Ectodermal cell (in vitro differentiated cells): ENCODE results near the gene ATG10.

ENCODE experiments used
- H3K27ac ChIP-seq: 2 replicates; pipeline ENCODE4 v1.7.0; 2013; ENCODE audit warnings: mild to moderate bottlenecking, low read depth, low read length; ENCODE audit not compliant: insufficient read depth, poor library complexity, severe bottlenecking
- H3K27me3 ChIP-seq: 2 replicates; pipeline ENCODE4 v1.7.0; 2013; ENCODE audit warnings: mild to moderate bottlenecking, low read length; ENCODE audit not compliant: insufficient read depth, control insufficient read depth, poor library complexity, severe bottlenecking
- H3K36me3 ChIP-seq: one replicate; pipeline ENCODE4 v1.7.0; 2013; ENCODE audit warnings: low read length; ENCODE audit not compliant: control insufficient read depth, insufficient read depth
- H3K4me1 ChIP-seq: one replicate; pipeline ENCODE4 v1.7.0; 2013; ENCODE audit warnings: low read length; ENCODE audit not compliant: control insufficient read depth, insufficient read depth
- H3K4me3 ChIP-seq: 2 replicates; pipeline ENCODE4 v1.7.0; 2013; ENCODE audit warnings: low read depth, low read length, control low read depth; ENCODE audit not compliant: insufficient read depth
- H3K9me3 ChIP-seq: 2 replicates; pipeline ENCODE4 v1.7.0; 2013; ENCODE audit warnings: mild to moderate bottlenecking, low read length, moderate library complexity; ENCODE audit not compliant: control insufficient read depth
- WGBS, 2 experiments: methylation state at CpG; one replicate each; pipeline ENCODE4 v1.1.7; 2013; ENCODE audit warnings: missing lambda C conversion rate in 2 of 2; 5-methylcytosine and 5-hydroxymethylcytosine counted together

ATG10 gene

DNA sequence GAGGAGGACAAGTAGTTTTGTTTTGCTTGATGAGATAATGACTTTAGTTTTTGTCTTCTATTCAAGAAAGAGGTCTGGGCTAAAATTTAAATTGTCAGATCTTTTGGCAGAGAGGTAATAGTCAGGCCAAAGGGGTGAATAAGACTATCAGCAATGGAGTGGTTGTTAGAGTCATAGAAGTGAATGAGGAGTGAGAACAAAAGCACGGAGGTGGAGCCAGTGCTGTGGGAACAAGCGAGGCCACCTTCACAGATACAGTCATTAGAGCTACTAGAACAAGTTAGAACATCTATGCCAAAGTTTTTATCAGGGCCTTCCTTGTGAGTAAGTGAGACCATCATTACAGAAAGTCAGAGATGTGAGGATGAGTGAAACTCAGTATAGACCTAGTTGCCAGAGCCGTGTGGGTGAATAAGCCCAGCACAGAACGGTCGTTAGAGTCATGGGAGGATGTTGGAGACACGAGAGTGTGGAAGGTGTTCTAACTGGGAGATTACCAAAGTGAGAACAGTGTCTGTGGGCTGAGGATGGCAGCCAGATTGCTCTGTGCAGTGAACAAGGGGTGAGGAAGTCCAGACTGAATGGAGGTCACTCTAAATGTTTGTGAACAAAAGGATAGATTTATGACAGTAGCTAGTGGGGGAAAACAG lies 171.2 kb downstream of the ATG10 start:
- no peaks in the 10 kb centered on the region for H3K4me1 ChIP-seq
- no peak overlapping the region for H3K27ac ChIP-seq
- WGBS, 2 experiments = 92 to 94% methylated on average over 6 of the region's 6 CpGs
- H3K9me3 ChIP-seq = no peaks in the 10 kb centered on the region
- H3K4me3 ChIP-seq = no peak overlapping the region
- H3K36me3 ChIP-seq = no peaks in the 10 kb centered on the region
- H3K27me3 ChIP-seq = no peaks in the 10 kb centered on the region

DNA sequence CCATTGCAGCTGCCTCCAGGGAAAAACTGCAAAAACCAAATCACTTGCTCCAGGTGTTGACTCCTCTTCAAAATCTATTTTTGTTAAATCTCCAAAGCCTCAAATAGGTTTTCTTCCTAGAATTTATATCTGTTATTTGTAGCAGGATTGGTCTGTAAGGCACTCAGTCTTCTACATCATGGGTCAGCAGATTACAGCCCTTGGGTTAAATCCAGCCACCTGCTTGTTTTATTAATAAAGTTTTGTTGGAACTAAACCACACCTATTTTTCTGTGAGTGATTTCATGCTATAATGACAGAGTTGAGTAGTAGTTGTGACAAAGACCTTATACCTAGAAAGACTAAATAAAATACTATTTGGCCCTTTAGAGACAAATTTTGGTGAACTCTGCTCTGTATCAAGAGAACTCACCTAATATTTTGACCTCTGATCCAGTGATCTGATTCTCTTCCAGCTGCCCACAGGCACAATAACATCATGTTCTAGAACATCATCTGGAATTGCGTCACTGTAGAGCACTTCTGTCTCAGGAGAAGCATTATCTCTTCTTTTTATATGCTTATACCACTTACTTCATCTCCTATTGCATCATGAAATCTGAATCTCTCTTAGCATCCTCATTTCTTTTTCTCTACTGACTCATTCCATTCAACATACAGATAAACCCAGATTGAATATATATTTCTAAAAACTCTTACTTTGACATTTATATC lies 176.2 kb downstream of the ATG10 start:
- Histone ChIP-seq H3K27ac (no peak overlapping the region), H3K4me1 (no peaks in the 10 kb centered on the region), H3K4me3 (no peak overlapping the region), H3K27me3 (no peaks in the 10 kb centered on the region), H3K9me3 (no peaks in the 10 kb centered on the region), H3K36me3 (no peaks in the 10 kb centered on the region)
- 97% methylated on average over 1 of the region's 1 CpG for WGBS, 2 experiments

DNA sequence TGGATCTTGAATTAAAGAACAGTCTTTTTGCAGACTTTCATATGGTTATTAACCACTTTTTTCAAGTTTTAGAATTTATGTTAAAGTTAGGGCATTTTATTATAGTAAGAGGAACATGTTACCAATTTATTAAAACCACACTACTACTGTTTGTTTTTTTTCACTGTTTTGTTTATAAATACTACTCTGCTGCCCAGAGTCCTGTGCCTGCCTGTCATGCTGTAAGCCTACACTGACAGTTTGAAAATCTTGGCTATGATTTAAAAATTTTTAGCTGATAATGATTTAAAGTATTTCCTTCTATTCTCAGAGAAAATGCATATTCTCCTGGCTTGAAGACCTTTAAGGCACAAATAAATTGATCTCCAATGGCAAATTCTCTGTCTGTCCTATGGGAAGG lies 177.6 kb downstream of the ATG10 start:
- Histone ChIP-seq H3K9me3 (no peaks in the 10 kb centered on the region), H3K36me3 (no peaks in the 10 kb centered on the region), H3K4me1 (no peaks in the 10 kb centered on the region), H3K27ac (no peak overlapping the region), H3K27me3 (no peaks in the 10 kb centered on the region), H3K4me3 (no peak overlapping the region)

DNA sequence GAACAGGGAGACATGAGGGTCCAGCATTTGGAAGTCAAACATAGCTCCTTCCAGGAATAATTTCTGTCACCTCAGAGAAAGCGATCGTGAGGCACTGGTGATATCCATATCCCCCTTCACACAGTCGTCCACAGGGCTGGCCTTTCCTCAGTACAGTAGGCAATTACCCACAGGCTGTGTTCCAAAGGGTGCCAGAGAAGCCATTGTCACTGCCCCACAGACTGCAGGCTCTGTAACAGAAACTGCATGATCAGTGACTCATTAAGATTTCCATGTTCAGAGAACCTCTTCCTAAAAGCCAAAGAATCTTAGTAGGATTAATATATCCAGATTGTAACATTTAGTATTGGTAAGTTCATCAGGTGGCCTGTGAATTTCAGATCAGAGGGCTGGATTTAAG lies 178.7 kb downstream of the ATG10 start:
- no peaks in the 10 kb centered on the region for H3K9me3 ChIP-seq
- 84 to 86% methylated on average over 3 of the region's 3 CpGs for WGBS, 2 experiments
- no peaks in the 10 kb centered on the region for H3K27me3 ChIP-seq
- H3K36me3 ChIP-seq = no peaks in the 10 kb centered on the region
- H3K4me1 ChIP-seq = no peaks in the 10 kb centered on the region
- H3K4me3 ChIP-seq = no peak overlapping the region
- H3K27ac ChIP-seq = no peak overlapping the region

DNA sequence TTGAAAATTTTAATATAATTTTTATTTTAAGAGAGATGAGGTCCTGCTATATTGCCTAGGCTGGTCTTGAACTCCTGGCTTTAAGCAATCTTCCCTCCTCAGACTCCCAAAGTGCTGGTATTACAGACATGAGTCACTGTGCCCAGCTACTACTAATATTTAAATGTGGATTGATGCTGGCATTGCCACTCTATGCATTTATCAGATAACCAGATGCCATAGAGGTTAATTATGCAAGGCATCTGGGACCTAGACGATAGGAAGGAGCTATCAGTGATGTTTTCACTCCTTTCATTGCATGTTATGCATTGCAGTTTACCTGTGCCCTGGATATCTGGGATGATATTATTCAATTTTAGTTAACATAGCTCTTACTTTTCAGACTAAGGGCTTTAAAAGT lies 179.4 kb downstream of the ATG10 start:
- H3K27me3 ChIP-seq = no peaks in the 10 kb centered on the region
- no peak overlapping the region for H3K27ac ChIP-seq
- no peaks in the 10 kb centered on the region for H3K36me3 ChIP-seq
- H3K9me3 ChIP-seq = no peaks in the 10 kb centered on the region
- H3K4me1 ChIP-seq = no peaks in the 10 kb centered on the region
- WGBS, 2 experiments = 95 to 100% methylated on average over 1 of the region's 1 CpG
- no peak overlapping the region for H3K4me3 ChIP-seq

DNA sequence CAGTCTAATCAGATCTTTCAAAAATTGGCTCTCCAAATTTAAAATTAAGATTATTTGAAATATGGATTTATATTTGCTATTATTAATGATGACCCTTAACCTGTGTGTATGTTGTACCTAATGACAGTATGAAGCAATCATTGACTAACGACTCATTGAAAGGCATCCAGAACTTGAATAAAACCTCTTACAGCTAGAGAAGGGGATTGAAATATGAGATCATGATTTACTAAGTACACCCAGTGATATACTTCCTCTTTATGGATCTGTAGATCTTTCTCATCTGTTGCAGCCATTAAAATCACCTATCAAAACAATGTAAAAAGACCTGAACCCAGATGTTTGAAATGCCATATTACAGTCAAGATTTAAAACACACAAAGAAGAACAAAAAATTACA lies 179.8 kb downstream of the ATG10 start:
- Histone ChIP-seq H3K4me1 (no peaks in the 10 kb centered on the region), H3K4me3 (no peak overlapping the region), H3K36me3 (no peaks in the 10 kb centered on the region), H3K27ac (no peak overlapping the region), H3K27me3 (no peaks in the 10 kb centered on the region), H3K9me3 (no peaks in the 10 kb centered on the region)
- 80 to 100% methylated on average over 1 of the region's 1 CpG for WGBS, 2 experiments

DNA sequence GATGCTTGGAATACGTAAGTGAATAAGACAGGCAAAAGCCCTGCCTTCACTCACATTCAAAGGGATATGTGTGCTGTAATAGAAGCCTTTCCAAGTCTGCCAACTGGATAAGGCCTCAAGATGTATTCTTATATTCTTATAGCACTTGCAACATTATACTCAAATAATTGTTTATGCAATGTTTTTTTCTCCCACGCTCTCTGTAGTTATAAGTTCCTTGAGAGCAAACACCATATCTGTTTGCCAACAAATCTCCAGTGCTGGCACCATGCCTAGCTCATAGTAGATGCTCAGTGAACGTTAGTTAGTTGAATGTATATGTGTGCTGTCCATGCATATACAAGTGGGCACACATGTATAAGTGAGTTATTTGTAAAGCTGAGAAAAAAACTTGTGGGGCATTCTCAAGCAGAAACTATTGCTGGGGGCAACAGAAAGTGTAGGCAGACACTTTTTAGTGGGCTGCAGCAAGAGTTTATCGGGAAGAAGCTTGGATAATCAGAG lies 181.2 kb downstream of the ATG10 start:
- Histone ChIP-seq H3K4me1 (no peaks in the 10 kb centered on the region), H3K36me3 (no peaks in the 10 kb centered on the region), H3K9me3 (no peaks in the 10 kb centered on the region), H3K27ac (no peak overlapping the region), H3K27me3 (no peaks in the 10 kb centered on the region), H3K4me3 (no peak overlapping the region)
- 90 to 94% methylated on average over 4 of the region's 4 CpGs for WGBS, 2 experiments

DNA sequence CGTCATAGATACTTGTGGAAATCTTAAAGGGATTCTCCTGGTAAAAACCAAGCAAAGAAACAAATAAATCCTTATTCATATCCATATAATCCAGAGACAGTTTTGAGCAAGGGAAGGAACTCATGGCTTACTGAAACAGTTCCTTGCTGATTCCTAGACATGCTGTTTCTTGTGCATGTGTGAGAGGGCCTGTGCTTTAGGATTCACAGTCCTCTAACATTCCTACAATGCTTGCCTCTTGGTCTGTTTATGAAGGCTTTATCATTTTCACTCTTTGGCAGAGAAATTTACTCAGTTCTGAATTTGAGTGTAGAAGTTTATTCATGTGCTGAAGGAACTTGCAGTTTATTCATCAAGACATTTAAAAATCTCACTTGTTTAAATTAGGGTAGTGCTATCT lies 183.0 kb downstream of the ATG10 start:
- Histone ChIP-seq H3K27me3 (no peaks in the 10 kb centered on the region), H3K36me3 (no peaks in the 10 kb centered on the region), H3K4me3 (no peak overlapping the region), H3K27ac (no peak overlapping the region), H3K4me1 (no peaks in the 10 kb centered on the region), H3K9me3 (no peaks in the 10 kb centered on the region)
- WGBS, 2 experiments = 94 to 100% methylated on average over 1 of the region's 1 CpG

DNA sequence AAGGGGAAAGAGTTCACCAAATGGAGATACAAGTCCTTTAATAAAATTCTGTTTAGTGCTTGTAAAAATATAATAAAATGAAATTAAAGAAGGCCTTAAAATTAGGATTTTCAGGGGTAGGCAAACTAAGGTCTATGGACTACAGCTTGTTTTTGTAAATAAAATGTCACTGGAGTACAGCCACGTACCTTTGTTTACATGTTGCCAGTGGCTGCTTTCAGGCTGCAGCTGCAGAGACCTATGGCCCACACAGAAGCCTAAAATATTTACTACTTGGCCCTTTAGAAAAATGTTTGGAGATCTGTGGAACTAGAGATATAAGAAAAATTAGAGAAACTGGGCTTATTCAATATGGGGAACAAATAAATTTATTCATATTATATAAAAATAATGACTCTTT lies 183.5 kb downstream of the ATG10 start:
- H3K27ac ChIP-seq = no peak overlapping the region
- 46 to 85% methylated on average over 1 of the region's 1 CpG for WGBS, 2 experiments
- H3K4me3 ChIP-seq = no peak overlapping the region
- H3K36me3 ChIP-seq = no peaks in the 10 kb centered on the region
- H3K9me3 ChIP-seq = no peaks in the 10 kb centered on the region
- H3K4me1 ChIP-seq = no peaks in the 10 kb centered on the region
- no peaks in the 10 kb centered on the region for H3K27me3 ChIP-seq

DNA sequence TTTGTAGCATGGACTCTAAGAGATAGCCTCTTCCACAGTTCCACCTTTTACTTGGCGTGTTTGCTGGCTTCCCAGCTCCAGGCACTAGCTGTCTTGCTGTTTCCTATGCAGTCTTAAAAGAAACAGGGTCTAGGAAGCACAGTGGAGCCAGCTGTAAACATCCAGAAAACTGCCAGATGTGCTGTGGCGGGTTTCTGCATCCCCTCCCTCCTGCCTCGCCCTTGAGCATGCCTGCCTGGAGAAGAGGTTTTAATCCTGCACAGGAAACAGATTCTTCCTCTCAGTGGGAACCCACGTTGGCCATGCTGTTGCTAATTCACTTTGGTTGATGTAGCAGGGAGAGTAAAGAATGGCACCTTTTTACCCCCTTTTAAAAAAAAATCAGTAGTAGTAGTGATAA lies 185.1 kb downstream of the ATG10 start:
- Histone ChIP-seq H3K4me1 (no peaks in the 10 kb centered on the region), H3K36me3 (no peaks in the 10 kb centered on the region), H3K4me3 (no peak overlapping the region), H3K27me3 (no peaks in the 10 kb centered on the region), H3K9me3 (no peaks in the 10 kb centered on the region), H3K27ac (no peak overlapping the region)
- 51 to 69% methylated on average over 4 of the region's 4 CpGs for WGBS, 2 experiments
